Activated CD4-positive, alpha-beta T cell treated with anti-CD3 and anti-CD28 coated beads, Interleukin-2, amount 50 U/mL, for 1 hour (primary cell): ENCODE data around the gene ADCK1.
"Not testable (repeated sequence)": the region's sequence is repeated elsewhere in the genome, so short reads cannot be mapped to it uniquely, and the experiment has no call there.

Experiments
- DNase-seq: peaks from one replicate; pipeline ENCODE4 v3.0.0-alpha.2; 2020

Gene ADCK1, protein sequence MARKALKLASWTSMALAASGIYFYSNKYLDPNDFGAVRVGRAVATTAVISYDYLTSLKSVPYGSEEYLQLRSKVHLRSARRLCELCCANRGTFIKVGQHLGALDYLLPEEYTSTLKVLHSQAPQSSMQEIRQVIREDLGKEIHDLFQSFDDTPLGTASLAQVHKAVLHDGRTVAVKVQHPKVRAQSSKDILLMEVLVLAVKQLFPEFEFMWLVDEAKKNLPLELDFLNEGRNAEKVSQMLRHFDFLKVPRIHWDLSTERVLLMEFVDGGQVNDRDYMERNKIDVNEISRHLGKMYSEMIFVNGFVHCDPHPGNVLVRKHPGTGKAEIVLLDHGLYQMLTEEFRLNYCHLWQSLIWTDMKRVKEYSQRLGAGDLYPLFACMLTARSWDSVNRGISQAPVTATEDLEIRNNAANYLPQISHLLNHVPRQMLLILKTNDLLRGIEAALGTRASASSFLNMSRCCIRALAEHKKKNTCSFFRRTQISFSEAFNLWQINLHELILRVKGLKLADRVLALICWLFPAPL

DNA sequence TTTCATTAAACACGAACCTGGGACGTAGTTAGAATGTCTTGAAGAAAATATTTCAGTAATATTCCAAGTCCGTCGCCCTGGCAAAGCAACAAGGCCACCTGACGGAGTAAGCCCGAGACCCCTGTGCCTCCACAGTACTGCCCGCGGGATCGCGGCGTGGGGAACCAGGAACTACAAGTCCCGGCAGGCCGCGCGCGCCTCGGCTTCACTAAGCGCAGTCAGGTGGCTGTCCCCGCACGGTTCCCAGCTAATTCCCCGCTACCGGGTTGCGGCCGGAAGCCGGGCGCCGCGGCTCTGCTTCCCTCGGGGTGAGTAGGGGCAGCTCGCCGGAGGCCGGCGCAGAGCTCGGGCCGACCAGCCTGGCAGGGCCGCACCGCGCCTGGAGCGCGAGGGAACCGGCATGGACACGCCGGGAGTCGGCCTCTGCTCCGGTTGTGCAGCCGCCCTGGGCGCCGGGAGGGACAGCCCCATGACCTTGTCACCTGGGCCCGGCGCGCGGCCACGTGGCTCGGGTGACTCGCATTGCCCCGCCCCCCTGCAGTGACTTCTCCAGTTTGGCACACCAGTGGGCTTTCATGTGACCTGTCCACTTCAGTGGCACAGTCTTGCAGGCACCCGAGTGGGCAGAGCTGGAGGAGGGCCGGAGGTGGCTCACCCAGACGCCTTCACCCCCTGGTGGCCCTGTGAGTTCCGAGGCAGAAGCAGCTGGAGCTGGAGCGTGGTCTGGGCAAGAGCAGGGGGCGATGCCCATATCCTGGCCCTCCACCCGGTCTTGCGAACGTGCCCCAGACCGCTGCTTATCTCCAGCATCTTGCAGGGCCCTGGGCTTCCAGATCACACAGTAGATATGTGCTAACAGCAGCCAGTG lies at the start of gene ADCK1:
Gene ADCK1 (plus strand): TSS at position 247 of the 868 bp plus-strand sequence. CDS start 18,870 bp downstream, outside the sequence.
- peak; percentile 80 for DNase-seq

DNA sequence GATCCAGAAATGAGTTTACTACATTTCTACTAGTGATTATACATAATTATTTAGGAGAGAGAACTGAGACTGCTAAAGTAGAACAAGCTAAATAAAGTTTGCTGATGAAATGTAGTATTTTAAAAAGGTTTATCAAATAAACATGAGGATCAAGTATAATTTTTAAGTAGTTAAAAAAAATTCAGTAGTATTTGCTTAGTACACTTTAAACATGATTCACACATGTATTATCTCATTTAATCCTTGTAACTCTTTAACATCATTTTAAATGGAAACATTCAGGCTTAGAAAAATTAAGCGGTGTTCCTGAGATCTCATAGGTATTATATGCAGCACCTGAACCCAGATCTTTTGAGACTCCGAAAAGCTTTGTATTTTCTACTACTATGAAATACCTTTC lies 47.6 kb upstream of the ADCK1 start:
- DNase-seq = no peak

DNA sequence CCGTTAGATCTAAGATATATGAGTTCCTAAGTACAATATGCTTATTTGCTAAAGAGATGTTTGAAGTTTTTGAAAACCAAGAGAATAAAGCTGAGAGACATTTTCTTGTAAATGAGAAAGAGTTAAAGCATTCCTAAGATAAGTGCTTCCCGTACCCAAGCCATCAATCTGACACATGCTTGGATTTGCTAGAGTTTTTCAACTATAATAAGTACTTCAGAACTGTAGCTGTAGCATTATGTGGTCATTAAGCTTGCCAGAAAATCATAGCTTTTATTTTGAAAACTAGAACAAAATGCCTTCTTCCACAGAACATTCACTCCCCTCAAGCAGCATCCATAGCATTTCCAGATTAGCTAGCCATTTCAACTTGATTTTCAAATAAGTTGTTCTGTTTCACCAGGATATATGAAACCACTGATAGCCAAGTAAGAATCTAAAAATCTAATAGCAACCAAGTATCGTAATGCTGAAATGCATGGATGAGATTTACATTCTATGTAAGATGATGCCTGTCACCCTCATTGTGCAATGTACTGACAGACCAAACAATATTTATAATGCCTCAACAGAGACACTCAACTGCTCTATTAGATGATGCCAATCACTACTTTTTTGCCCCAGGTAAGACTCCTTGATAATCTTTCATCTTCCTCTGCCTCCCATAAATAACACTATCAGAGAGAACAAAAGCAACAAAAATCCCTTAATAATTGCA lies 47.0 kb upstream of the ADCK1 start:
- no peak for DNase-seq

DNA sequence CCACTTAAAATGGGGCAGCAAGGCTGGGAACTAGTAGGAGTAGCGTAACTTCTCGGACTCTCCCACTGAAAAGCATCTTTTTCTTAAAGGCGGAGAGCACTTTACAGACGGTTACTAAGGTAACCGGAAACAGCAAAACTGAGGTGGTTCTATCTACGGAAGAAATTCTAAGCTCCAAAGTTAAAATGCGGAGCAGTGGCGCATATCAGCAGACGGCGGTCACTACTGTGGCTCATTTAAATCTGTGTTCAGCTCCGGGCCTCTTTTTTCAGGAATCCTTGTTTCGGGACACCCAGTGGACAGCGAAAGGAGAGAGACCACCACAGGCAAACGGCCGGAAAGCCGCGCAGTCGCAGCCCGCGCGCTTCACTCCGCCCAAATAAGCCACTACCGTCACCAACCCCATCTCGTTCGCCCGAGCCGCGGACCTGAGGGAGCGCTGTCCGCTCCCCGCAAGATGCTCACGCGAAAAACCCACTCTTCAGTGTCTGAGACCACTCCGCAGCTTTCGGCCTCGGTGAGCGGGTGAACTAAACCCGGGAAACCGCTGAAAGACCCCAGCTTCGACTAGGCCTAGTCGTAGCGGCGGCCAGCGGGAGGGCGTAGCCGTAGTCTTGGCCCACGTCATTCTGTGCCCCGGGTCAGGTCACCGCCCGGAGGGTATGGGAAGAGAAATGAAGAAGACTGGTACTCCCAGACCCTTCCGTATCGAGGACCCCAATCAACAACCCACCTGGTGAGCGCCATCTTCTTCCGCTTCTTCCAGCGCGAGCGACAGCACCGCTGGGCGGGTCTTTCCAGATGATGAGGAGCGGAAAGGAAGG lies 39.3 kb upstream of the ADCK1 start, which contains the start of gene SNW1:
Gene SNW1 (minus strand): TSS at position 776 of the 824 bp plus-strand sequence. CDS start 29 bp downstream, at position 747.
- peak; percentile 88 for DNase-seq

DNA sequence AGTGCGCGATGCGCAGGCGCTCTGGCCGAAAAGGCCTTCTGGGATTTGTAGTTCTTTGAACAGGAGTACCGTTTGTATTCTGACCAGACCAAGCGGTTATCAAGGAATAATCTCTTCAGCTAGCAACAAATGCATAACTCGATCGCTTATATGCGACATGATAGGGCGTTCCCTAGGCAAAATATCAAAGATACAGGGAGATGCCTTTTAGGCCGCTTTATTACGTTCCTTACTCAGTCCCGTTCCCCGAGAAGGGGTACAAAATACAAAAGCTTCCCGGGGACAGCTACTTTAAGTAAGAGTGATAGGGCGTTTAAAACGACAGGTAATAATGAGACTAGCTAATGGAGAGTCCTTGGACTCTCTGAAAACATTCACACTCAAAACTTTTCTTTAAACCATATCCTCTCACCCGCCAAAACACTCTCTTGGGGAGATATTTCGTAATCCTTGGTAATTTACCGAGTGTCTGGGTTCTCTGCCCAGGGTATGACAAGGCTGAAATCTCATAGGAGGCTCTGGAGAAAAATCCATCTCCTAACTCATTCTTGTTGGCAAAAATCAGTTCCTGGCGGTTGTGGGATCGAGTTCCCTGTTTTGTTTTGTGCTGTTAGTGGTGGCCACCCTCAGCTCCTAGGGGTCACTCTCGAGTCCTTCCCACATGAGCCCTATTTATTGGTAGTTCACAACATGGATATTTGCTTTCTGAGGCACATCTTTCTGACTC lies 38.5 kb upstream of the ADCK1 start:
- DNase-seq = no peak

DNA sequence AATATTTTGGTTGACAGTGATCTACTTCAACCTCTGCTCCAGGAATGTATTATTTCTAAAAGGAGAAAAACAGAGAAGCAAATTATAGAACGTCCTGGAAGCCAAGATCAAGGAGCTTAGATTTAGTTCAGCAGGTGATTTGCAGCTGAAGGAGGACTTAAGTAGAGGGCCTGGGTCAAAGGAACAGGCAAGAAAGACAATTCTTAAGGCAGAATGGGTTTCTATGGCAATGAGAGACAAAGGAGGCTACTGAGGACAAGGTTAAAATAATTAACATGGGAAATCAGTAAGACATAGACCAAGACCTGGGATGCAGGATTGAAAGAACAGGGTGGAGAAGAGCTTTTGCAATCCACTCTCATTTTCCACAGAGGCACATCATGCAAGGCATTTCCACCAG lies 36.6 kb upstream of the ADCK1 start:
- no peak for DNase-seq

DNA sequence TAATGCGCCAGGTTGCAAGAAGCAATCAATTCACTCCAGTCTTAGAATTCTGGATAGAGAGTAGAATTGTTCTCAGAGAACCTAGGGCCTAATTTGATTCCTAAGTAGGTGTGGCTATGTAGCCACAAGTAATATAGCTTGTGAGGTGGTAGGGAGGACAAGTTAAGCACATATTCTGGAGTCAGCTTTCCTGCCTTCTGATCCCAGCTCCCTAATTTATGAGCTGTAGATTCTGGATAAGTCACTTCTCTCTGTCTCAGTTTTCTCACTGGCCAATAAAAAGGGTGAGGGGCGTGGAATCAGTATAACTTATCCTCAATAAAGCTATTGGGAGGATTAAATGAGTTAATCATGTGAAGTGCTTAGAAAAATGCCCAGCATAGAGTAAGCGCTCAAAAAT lies 35.9 kb upstream of the ADCK1 start:
- no peak for DNase-seq

DNA sequence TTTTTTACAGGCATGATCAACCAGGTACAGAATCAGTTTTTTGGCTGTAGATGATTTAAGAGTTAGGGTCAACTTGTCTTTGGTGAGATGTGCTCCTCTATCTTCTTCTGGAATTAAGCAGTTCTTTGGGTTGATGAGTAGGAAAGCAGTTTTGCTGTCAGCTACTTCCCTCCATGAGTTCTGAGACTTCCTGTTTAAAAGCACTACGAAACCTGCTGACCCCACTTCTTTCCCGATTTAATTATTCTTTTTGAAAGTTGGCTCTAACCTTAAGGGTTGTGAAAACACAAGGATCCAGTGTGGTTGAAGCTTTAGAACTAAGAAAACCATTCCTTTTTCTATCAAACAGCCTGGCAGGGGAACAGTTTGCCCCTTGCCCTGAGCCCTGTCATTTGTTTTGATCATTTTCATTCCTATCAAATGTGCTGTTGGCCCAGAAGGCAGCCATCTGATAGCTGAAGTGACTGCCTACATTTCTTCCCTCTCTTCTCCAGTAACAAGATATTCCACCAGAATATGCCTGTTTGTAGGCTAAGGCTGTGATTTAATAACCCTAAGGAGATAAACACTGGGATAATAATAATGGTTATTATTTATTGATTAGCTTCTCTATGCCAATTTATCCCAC lies 31.4 kb upstream of the ADCK1 start:
- DNase-seq = not testable (repeated sequence)

DNA sequence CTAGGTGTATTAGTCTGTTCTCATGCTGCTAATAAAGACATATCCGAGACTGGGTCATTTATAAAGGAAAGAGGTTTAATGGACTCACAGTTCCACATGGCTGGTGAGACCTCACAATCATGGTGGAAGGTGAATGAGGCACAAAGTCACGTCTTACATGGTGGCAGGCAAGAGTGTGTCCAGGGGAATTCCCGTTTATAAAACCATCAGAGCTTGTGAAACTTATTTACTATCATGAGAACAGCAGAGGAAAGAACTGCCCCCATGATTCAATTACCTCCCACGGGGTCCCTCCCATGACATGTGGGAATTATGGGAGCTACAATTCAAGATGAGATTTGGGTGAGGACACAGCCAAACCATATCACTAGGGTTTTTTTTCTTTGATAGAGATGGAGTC lies 25.9 kb upstream of the ADCK1 start:
- not testable (repeated sequence) for DNase-seq

DNA sequence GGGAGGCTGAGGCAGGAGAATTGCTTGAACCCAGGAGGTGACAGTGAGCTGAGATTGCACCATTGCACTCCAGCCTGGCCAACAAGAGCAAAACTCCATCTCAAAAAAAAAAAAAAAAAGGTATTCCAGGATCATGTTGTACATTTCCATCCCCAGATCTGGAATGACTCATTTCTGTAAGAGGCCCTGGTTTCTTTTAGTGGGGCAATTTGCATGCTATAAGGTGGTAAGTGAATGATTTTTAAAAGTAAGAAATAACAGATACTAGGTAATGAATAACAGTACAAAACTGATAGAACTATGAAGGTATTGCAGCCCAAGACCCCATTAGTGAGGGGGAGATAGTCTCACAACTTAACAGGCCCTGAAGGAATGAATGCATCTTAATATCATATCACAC lies 17.7 kb upstream of the ADCK1 start:
- no peak for DNase-seq

DNA sequence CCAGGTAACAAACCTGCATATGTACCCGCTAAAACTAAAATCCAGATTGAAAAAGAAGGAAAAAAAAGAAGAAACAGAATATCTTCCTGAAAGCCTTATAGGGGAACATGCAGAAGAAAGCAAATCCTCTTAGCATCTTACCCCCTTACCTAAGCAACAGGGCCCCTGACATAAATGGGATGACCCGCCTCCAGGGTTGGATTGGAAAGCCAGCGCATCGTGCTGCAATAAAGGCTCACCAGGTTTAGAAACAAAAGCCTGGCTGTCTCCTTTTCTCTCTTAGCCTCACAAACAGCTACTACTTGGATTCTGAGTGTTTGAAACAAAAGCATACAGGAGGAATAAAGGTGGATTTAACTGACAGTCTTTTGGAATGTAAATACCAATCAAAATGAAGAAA lies 13.8 kb upstream of the ADCK1 start:
- no peak for DNase-seq

DNA sequence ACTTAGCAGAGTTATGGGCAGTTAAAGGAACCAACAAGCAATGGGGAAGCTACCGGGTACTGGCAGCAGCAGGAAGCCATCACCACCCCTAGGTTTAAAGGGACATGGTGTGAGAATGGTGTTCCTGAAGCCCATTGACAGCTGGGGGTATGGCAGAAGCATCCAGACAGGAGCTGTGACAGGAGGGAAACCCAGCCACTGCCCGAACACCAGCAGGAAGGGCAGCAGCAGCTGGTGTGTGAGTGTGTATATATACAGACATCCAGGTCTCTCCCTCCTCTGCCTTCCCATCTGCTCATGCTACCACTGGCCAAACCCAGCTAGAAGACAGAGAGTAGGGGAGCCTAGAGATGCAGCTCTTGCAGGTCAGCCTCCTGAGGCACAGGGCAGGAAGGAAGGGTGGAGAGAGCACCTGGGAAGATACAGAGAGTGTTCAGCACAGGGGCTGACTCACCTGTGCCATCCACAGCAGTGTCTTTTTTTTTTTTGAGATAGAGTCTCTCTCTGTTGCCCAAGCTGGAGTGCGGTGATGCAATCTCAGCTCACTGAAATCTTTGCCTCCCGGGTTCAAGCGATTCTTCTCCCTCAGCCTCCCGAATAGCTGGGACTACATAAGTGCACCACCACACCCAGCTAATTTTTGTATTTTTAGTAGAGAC lies 9.2 kb upstream of the ADCK1 start:
- DNase-seq = no peak

DNA sequence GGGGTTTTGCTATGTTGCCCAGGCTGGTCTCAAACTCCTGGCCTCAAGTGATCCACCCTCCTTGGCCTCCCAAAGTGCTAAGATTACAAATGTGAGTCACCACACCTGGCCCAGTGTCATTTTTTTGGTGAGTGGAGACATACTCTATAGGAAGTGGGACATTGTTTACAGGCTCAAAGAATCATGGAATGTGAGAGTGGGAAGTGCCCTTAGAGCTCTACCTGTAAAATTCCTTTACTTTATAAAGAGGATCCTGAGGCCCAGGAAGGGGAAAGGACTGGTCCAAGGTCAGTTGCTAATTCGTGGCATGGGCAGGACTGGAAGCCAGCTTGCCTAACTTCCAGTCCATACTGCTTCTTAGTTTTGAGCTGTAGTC lies 8.7 kb upstream of the ADCK1 start:
- DNase-seq = no peak

DNA sequence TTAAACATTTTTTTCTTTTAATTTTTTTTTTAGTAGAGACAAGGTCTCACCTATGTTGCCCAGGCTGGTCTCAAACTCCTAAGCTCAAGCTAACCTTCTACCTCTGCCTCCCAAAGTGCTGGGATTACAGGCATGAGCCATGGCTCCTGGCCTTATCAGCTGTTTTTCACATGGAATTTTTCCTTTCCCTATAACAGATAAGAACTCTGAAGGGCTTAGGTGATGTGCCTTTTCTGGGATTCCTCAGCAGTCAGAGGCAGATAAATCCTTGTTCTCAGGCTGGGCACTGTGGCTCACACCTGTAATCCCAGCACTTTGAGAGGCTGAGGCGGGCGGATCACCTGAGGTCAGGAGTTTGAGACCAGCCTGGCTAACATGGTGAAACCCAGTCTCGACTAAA lies 6.7 kb upstream of the ADCK1 start:
- DNase-seq = not testable (repeated sequence)

DNA sequence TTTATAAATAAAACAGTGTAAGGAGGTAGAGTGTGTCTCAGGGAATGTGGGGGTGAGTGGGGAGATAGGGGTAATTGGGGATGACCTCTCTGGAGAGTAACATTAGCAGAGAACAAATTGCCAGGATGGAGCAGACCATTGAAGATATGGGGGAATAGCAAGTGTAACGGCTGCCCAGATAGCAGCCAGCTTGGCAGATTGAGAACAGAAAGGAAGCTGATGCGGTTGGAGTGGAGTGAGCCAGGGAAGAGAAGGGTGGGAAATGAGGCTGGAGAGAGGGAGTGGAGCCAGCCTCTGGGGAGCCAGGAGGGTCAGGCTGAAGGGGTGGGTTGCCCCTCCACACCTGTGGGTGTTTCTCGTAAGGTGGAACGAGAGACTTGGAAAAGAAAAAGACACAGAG lies 5.6 kb upstream of the ADCK1 start:
- DNase-seq = no peak

DNA sequence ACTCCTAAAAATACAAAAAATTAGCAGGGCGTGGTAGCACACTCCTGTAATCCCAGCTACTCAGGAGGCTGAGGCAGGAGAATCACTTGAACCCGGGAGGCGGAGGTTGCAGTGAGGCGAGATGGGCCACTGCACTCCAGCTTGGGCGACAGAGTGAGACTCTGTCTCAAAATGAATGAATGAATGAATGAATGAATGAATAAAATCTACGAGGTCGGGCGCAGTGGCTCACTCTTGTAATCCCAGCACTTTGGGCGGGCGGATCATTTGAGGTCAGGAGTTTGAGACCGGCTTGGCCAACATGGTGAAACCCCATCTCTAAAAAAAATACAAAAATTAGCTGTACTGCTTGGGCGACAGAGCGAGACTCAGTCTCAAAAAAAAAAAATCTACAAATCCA lies 453 bp upstream of the ADCK1 start:
- DNase-seq = not testable (repeated sequence)

DNA sequence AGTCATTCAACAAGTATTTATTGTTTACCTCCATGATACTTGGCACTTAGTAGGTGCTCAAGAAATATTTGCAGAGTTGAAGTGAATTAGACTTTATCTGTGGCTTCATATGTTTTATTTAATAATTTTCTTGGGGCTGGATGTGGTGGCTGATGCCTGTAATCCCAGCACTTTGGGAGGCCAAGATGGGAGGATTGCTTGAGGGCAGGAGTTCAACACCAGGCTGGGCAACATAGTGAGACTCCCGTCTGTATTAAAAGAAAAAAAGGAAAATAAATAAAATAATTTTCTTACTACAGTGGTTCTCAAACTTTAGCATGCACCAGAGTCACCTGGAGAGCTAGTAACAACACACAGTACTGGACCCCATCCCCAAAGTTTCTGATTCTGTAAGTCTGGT lies 905 bp downstream of the ADCK1 start:
- DNase-seq = no peak

DNA sequence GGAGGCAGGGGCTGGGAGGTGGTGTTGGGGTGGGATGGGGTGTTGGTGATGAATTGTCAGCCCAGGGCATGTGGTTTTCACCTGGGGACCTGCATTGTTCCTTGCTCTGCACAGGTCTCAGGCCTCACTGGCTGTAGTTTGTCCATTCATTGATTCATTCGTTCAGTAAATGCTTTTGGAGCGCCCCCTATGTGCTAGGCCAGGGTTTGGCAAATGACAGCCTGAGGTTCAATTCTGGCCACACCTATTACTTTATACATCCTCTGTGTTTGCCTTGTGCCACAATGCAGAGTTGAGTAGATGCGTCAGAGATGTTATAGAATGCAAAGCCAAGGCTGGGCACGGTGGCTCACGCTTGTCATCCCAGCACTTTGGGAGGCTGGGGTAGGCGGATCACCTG lies 4.7 kb downstream of the ADCK1 start:
- DNase-seq = no peak

DNA sequence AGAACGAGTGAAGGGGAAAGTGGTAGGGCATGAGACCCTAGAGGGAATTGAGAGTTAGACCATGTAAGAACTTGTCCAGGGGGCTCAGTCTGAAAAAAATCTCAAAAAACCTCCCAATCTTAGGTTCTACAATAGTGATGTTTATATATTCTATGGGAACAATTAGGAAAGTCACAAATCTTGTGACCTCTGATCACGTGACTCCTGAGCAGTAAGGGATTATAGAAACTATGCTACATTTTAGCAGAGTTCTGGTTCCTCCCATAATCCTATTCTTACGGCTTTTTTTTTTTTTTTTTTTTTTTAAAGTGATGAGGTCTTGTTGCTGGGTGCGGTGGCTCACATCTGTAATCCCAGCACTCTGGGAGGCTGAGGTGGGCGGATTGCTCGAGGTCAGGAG lies 5.8 kb downstream of the ADCK1 start:
- DNase-seq = no peak

DNA sequence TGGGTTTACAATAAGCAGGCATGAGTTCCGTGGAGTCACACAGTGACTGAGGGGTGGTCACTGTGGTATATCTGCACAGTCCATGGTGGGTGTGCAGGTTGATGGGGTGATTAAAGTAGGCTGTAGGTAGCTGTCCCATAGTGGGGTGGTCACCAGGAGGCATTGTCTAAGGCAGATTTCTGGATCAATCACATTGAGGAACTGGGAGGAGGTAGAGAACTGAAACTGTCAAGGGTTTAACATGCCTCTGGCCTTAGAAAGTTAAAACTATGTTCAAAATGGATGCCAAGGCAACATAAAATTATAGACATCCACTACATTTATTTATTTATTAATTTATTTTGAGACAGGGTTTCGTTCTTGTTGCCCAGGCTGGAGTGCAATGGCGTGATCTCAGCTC lies 8.3 kb downstream of the ADCK1 start:
- no peak for DNase-seq
